Mammary epithelial cell (primary cell): Measurements from ENCODE around the gene KRT74.

Experiments
- EZH2 ChIP-seq: IDR thresholded peaks from 2 replicates; pipeline ENCODE4 v1.6.1; 2012; ENCODE audit warnings: low read length, inconsistent platforms, borderline replicate concordance
- TF ChIP-seq, protein P1 (sequence below), 2 donors: IDR thresholded peaks in 1 of 2; conservative IDR thresholded peaks in 1 of 2; 2 replicates each; pipeline ENCODE4 v1.5.1; 2011 to 2012; ENCODE audit warnings: inconsistent platforms in 2 of 2, low read length in 2 of 2, mild to moderate bottlenecking in 2 of 2, control low read depth in 1 of 2, low read depth in 1 of 2; ENCODE audit not compliant: insufficient read depth in 1 of 2; ENCODE audit errors: extremely low read depth in 1 of 2

DNA sequence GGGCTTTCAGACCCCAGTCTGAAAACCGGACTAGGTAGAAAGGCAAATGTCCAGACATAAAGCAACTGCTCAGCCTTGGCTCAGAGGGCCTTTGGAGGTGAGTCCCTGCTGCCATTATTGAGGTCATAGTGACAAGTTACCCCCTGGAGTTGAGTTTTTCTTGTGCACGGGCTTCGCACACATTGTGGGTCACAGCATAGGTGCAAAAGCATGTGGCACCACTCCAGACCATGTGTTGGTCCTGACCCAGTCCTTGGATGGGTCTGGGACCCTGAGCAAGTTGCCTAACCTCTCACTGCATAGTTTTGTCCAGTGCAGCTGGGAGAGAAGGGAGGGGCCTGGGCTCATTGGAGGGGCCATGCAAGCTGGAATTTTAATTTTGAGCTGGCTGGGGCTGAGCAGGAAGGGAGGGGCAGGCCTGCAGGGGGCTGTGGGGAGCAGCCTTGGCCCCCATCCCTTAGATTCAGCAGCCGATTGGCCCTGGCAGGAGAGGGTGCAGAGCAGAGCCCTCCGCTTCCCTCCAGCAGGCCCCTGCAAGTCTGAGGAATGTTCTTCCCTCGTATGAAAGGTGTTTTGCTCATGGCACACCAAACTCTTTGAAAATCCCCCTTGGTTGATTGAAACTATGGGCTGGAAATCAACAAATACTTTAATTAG, 49.3 kb downstream of the KRT74 start:
- TF ChIP-seq, protein P1, sequence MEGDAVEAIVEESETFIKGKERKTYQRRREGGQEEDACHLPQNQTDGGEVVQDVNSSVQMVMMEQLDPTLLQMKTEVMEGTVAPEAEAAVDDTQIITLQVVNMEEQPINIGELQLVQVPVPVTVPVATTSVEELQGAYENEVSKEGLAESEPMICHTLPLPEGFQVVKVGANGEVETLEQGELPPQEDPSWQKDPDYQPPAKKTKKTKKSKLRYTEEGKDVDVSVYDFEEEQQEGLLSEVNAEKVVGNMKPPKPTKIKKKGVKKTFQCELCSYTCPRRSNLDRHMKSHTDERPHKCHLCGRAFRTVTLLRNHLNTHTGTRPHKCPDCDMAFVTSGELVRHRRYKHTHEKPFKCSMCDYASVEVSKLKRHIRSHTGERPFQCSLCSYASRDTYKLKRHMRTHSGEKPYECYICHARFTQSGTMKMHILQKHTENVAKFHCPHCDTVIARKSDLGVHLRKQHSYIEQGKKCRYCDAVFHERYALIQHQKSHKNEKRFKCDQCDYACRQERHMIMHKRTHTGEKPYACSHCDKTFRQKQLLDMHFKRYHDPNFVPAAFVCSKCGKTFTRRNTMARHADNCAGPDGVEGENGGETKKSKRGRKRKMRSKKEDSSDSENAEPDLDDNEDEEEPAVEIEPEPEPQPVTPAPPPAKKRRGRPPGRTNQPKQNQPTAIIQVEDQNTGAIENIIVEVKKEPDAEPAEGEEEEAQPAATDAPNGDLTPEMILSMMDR (conservative IDR thresholded peaks at IDR 0.05 in 1 of 2, IDR thresholded peaks at IDR 0.05 in 1 of 2; ENCODE audit: extremely low read depth in 1 of 2, insufficient read depth in 1 of 2, low read depth in 1 of 2, low read length in 2 of 2): no peak
- no peak for TF ChIP-seq EZH2
